GM19099 (cell line): Measurements from ENCODE around the gene SFTPA1.

Source experiments
- POLR2A ChIP-seq: IDR thresholded peaks from 3 replicates; pipeline ENCODE4 v1.6.1; 2011; ENCODE audit warnings: low read depth; ENCODE audit not compliant: insufficient read length; ENCODE audit errors: extremely low read depth

SFTPA1 gene

DNA sequence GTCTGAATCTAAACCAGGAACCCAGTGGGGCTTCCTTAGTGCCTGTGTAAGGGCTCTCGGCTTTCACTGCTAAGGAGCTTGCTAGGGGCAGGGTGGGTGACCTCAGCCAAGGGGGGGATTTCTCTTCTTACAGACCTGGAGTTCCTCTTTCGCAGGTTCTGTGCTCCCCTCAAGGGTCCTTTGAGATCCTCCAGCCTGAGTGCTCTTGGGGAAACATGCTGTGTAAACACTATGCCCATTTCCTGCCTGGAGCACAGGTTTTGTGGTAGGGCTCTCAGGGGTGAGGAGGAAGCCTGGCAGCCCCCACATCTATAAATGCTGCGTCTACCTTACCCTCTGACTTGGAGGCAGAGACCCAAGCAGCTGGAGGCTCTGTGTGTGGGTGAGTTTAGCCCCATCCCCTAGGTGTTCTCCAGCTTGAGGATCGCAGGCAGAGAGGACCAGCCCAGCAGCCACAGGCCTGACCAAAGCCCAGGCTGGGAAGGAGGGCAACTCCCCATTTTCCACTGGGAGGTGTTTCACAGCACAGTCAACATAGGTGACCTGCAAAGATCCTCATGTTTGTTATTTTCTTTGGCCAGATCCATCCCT, at the start of gene SFTPA1:
SFTPA1 (plus strand) TSS at position 339 of the 591 bp plus-strand sequence. CDS start 887 bp downstream, outside the sequence.
- TF ChIP-seq POLR2A = no peak

DNA sequence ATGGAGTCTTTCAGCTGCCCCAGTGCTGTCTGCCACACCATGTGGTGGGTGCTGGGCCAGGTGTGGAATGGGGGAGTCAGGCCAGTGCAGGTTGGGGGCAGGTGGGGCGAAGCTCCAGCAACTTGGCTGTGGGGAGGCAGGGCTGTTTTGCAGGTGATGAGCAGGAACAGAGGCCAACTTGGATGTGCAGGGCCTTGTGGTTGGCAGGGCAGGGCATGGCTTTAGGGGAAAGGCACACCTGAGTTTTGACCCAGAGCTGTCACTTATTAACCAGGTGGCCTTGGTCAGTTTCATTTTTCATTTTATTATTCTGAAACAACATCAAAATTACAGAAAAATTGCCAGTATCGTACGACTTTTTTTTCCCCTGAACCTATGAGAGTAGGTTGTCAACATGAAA, 49.5 kb upstream of the SFTPA1 start:
- TF ChIP-seq POLR2A = no peak

DNA sequence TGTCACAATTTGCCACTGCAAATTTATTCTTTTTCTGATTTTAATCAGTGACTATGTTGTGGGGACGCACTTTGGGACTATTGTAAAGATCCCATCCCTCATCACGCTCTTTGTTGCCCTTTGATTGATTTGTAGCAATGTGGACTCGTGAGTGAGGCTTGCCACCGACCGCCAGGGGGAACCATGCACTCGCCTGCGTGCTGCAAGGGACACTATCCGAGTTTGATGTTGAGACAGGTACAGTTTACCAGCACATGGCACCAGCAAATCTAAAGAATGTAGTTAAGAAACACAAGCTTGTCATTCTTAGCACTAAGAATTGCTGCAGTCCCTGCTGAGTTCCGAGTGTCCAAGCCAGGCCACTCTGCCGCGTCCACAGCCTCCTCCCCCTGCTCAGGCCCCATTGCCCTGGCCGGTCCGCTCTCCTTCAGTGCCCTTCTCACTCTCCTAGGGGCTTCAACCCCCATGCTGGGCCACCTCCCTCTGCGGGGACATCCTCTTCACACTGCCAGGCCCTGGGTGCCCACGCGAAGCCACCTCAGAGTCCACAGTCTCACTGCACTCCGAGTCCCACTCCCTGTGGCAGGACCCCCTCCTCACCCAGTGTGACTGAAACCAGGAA, 48.5 kb upstream of the SFTPA1 start:
- no peak for TF ChIP-seq POLR2A

DNA sequence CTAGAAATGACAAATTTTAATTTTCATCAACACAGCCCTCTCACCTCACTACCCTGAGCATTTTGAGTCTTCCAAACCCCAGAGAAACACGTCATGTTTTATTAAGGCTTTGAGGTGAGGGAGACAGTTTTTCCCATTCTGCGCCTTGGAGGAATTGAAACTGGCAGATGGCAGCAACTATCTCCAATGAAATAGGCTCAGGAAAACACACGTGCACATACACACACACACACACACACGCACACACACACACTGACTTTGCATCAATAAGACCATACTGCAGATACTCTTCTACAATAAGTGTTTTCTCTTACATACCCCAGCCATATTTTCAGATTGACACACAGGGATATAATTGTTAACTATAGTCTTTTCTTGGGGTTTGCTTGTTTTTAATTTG, 47.3 kb upstream of the SFTPA1 start:
- TF ChIP-seq POLR2A = no peak

DNA sequence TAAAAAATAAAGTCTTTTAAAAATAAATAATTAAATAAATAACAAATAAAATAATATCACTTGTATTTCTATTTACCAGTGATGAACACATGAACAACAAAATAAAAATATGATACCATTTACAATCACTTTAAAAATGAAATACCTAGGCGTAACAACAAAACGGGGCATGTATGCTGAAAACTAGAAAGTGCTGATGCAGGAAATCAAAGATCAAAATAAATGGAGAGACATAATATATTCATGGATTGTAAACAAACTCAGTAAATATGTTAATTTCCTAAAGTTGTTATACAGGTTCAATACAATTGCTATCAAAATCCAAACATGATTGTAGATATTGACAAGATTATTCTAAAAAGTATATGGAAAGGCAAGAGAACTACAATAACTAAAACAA, 31.4 kb upstream of the SFTPA1 start:
- TF ChIP-seq POLR2A = no peak

DNA sequence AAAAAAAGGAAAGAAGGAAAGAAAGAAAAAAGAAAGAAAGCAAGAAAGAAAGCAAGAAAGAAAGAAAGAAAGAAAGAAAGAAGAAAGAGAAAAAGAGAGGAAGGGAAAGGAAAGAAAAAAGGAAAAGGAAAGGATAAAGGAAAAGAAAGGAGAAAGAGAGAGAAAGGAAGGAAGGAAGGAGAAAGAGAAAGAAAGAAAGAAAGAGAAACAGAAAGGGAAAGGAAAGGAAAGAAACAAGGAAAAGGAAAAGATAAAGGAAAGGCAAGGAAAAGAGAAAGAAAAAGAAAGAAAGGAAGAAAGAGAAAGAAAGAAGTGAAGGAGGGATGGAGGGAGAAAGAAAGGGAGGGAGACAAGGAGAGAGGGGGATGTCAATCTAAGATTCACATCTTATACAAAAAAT, 29.7 kb upstream of the SFTPA1 start:
- no peak for TF ChIP-seq POLR2A

DNA sequence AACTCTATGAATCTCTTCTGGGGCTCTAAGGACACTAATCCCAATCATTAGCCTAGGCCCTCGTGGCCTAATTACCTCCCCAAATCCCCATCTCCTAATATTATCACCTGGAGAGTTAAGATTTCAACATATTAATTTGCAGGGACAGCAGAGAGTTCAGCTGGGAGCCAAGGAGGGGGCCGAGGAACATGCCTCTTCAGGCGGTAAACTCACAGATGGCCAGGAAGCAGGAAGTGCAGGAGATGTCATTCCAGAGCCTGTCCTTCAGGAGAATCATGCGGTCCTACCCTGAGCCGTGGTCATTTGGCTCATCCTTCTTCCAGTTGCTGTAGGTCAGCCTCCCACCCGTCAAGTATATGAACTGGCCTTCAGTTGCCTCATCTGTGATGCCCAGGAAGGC, 28.6 kb upstream of the SFTPA1 start:
- TF ChIP-seq POLR2A = no peak

DNA sequence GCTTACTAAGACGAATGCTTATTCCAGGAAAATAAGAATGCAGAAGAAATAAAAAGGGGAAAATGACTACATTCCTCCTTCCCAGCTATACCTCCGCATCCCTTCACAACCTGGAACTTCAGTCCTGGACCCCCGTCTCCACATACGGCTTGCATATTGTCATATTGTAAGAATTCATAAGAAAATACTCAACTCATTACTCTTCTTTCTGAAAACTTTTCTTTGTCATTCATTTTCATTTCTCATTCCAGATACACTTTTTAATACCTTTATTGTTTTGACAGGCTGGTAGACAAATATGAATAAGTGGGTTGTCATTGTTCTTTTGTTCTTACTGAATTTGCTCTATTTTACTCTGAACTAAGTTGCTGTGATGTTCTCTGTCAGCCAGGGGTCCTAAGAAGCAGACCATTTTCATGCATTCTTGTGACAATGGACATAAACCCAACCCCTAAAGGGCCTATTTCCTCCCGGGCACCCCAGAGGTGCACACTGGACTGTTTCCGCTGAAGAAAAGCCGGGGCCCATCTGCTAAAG, 27.2 kb upstream of the SFTPA1 start:
- TF ChIP-seq POLR2A = no peak

DNA sequence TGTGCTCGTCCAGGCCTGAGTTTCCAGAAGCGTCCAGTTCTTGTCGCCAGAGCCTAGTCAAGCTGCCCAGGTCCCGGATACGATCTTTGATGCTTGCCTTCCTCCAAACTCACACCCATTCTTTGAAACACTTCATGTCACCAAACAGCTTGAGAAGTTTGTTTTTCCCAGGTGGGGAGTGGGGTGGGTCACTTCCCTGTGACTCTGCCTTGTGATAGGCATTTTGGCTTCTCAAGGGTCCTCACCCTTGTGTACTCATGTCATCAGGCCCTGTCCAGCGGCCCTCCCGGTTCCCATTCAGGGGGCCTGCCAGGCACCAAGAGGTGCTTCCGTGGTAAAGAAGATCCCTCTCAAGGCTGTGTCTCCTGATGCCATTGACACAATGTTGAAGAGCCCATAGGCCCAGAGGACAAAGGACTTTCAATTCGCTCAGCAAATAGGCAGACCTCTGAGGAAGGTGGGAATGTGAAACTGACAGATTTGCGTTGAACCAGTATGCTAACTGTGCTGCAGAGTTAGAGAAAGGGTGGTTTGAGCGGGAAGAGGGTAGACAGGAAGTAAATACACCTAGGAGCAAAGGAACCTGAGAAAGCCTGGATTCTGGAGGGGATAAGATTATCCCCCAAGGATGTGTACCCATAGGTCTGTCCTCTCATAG, 24.7 kb upstream of the SFTPA1 start:
- TF ChIP-seq POLR2A = no peak

DNA sequence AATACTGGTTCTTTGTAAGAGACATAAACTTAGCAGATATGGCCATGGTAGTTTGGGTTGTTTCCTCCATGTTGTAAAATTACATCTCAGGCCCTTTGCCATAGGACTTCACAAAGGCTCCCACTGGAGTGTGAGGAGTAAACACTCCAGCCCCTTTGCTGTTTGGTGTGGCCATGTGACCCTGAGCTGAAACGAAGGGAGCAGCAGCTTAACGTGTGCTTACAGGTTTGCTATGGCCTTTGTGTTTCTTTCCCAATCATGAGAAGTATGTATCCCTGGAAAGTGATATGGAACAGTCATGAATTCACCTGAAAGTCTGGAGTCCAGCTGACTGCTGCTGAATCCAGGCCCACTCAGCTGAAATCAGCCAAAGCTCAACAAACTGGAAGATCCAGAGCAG, 23.8 kb upstream of the SFTPA1 start:
- no peak for TF ChIP-seq POLR2A

DNA sequence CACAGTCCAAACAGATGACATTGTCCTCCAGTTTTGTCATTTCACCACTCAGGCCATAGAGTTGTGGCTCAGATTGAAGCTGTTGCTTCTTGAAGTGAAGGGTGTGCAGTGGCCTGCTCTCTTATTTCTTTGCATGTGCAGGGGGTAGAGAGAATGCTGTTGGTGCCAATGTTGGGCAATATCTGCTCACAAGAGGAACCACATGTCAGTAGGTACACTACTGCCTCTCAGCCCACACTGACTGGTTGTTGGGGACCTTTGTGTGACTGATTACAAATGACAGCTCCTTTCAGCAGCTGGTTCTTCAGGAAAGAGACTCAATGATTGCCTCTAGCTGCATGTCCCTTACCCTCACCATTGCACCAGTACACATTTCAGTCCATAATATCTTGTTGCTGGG, 21.9 kb upstream of the SFTPA1 start:
- TF ChIP-seq POLR2A = no peak

DNA sequence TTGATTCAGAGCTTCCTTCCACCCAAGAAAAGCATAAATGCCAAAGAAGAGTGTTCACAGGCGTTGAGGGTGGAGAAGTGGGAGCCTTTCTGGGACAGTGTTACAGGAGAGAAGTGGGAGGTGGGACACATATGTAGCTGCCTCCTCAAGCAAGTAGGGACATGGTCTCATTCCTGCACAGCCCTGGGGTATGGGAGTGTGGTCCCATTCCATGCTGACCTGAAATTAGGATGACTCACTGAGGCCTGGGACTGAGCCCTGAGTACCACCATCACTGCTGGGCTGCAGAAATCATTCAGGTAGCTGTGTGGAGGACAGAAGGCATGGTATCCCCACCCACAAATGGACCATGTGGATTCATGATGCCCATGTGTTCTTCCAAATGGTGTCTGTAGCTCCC, 17.4 kb upstream of the SFTPA1 start:
- no peak for TF ChIP-seq POLR2A

DNA sequence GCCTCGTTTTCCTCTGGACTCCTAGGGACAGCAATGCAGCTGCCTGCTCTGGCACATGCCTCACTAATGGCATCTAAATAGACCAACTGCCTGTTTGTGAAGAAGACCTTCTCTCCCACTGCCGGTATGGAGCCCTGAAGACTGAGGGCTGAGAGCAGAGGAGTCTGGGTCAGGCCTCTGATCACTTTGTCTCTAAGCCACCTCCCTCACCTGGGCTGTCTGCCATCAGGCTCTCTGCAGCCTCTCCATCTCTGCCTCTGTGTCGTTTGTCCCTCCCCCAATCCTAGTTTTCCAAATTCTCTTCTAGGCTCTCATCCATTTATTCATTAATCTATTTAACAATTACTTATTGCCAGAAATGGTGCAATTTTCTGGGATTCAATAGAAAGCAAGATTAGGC, 15.2 kb upstream of the SFTPA1 start:
- TF ChIP-seq POLR2A = no peak

DNA sequence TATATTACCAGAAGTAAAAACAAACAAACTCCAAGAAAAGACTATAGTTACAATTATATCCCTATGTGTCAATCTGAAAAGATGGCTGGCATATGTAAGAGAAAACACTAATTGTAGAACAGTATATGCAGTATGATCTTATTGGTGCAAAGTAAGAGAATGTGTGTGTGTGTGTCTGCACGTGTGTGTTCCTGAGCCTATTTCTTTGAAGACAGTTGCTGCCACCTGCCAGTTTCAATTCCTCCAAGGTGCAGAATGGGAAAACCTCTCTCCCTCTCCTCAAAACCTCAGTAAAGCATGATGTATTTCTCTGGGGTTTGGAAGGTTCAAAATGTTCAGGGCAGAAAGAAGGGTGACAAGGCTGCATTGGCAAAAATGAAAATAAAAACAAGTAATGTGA, 8.8 kb upstream of the SFTPA1 start:
- no peak for TF ChIP-seq POLR2A

DNA sequence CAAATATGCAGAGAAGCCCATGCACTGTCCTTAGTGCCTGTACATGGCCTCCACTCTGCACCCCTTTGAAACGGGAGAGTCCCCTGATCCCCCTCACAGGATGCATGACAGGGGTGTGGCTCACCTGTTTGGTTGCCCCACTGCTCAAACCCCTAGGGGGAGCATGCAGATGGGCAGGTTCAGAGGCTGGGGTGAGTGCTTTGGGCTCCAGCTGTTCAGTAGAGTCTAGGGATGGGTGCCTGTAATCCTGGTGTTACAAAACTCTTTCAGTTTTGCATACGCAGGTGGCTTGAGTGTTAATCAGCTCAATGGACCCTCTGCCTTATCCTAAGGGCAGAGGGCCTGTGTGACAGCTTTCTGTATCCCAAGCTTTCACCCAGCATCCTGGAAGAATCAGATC, 7.8 kb upstream of the SFTPA1 start:
- no peak for TF ChIP-seq POLR2A

DNA sequence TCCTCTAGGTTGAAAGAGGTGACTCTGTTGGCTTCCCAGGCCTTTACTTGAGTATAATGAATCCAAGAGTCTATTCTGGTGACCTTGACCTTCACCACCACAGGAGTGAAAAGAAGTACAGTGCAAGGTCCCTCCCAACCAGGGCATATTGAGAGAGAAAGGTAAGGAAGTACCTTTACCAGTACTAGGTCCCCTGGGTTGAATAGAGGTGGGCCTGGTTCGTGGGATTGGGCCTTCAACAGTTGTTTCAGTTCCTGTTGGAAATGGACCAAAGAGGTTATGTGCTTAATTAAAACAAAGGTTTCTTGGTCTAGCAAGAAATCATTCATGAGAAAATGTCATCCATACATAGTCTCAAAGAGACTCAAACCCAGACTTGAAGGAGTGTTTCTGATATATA, 6.4 kb upstream of the SFTPA1 start:
- TF ChIP-seq POLR2A = no peak
